Measurements from ENCODE around the gene PEX26.
A peak's percentile ranks its signal among the peaks of the same experiment; 100 is the strongest.

PEX26 gene

GRCh38 chr22:18111759-18112330 is 34.1 kb downstream of the PEX26 start:
- ChIA-PET CTCF (no interaction called here), POLR2A (no interaction called here)
- H3K4me1 ChIP-seq (ENCODE audit: control extremely low read depth in 1 of 4, control insufficient read depth in 4 of 4, insufficient read depth in 4 of 4, low read length in 3 of 4), result peaks cover 7 to 59% (median 46%) of the 10 kb centered on the region in 4 experiments
- no peak overlapping the region for H3K4me3 ChIP-seq (ENCODE audit: control insufficient read depth in 1 of 7, extremely low read depth in 1 of 7, insufficient read depth in 4 of 7, low read depth in 2 of 7, low read length in 6 of 7)
- H3K9me3 ChIP-seq (ENCODE audit: control extremely low read depth in 1 of 5, control insufficient read depth in 4 of 5, insufficient read depth in 2 of 5, low read depth in 1 of 5, low read length in 4 of 5), result peaks cover 0 to 6% (median 2%) of the 10 kb centered on the region in 5 experiments
- H3K27ac ChIP-seq (ENCODE audit: insufficient read depth in 1 of 2, low read depth in 1 of 2, low read length in 2 of 2, poor library complexity in 1 of 2, severe bottlenecking in 2 of 2), result no peak overlapping the region
- no peaks in the 10 kb centered on the region for H3K36me3 ChIP-seq (ENCODE audit: control insufficient read depth in 4 of 4, insufficient read depth in 4 of 4, low read length in 3 of 4)
- WGBS (ENCODE audit: insufficient coverage), result 90% methylated on average over 2 of the region's 12 CpGs
- H3K27me3 ChIP-seq (replicated peaks in 2 of 5; ENCODE audit: control insufficient read depth in 4 of 5, insufficient read depth in 5 of 5, low read length in 4 of 5), result peaks cover 2 to 41% (median 14%) of the 10 kb centered on the region in 5 experiments
- DNase-seq, result no peak

- H3K27me3 ChIP-seq (replicated peaks in 2 of 5; ENCODE audit: control insufficient read depth in 4 of 5, insufficient read depth in 5 of 5, low read length in 4 of 5), result peaks cover 2 to 40% (median 14%) of the 10 kb centered on the region in 5 experiments
- H3K4me3 ChIP-seq (ENCODE audit: control insufficient read depth in 1 of 7, extremely low read depth in 1 of 7, insufficient read depth in 4 of 7, low read depth in 2 of 7, low read length in 6 of 7), result no peak overlapping the region
- 100% methylated on average over 2 of the region's 6 CpGs for WGBS (ENCODE audit: insufficient coverage)
- peaks cover 0 to 3% (median 0%) of the 10 kb centered on the region in 5 experiments for H3K9me3 ChIP-seq (ENCODE audit: control extremely low read depth in 1 of 5, control insufficient read depth in 4 of 5, insufficient read depth in 2 of 5, low read depth in 1 of 5, low read length in 4 of 5)
- H3K4me1 ChIP-seq (ENCODE audit: control extremely low read depth in 1 of 4, control insufficient read depth in 4 of 4, insufficient read depth in 4 of 4, low read length in 3 of 4), result peaks cover 7 to 59% (median 46%) of the 10 kb centered on the region in 4 experiments
- POLR2A ChIA-PET, result no interaction called here
- no peaks in the 10 kb centered on the region for H3K36me3 ChIP-seq (ENCODE audit: control insufficient read depth in 4 of 4, insufficient read depth in 4 of 4, low read length in 3 of 4)
- no peak overlapping the region for H3K27ac ChIP-seq (ENCODE audit: insufficient read depth in 1 of 2, low read depth in 1 of 2, low read length in 2 of 2, poor library complexity in 1 of 2, severe bottlenecking in 2 of 2)
- CTCF ChIA-PET, result no interaction called here
- no peak for DNase-seq
Observed at GRCh38 chr22:18112440-18112839, 34.6 kb downstream of the PEX26 start.

- WGBS (ENCODE audit: insufficient coverage), result 12% methylated on average over 11 of the region's 11 CpGs
- Histone ChIP-seq H3K36me3 (ENCODE audit: control insufficient read depth in 4 of 4, insufficient read depth in 4 of 4, low read length in 3 of 4) (no peaks in the 10 kb centered on the region), H3K4me1 (ENCODE audit: control extremely low read depth in 1 of 4, control insufficient read depth in 4 of 4, insufficient read depth in 4 of 4, low read length in 3 of 4) (peaks cover 7 to 59% (median 46%) of the 10 kb centered on the region in 4 experiments), H3K4me3 (ENCODE audit: control insufficient read depth in 1 of 7, extremely low read depth in 1 of 7, insufficient read depth in 4 of 7, low read depth in 2 of 7, low read length in 6 of 7) (peak overlapping the region in 4 of 7 experiments; percentile 4 to 33 (median 25)), H3K27ac (ENCODE audit: insufficient read depth in 1 of 2, low read depth in 1 of 2, low read length in 2 of 2, poor library complexity in 1 of 2, severe bottlenecking in 2 of 2) (no peak overlapping the region), H3K9me3 (ENCODE audit: control extremely low read depth in 1 of 5, control insufficient read depth in 4 of 5, insufficient read depth in 2 of 5, low read depth in 1 of 5, low read length in 4 of 5) (no peaks in the 10 kb centered on the region), H3K27me3 (replicated peaks in 2 of 5; ENCODE audit: control insufficient read depth in 4 of 5, insufficient read depth in 5 of 5, low read length in 4 of 5) (peaks cover 2 to 34% (median 14%) of the 10 kb centered on the region in 5 experiments)
- CTCF ChIA-PET, result interaction anchor here (0.9 to 1.3 kb wide), 2 partner anchors 10 to 18 kb away, joined by 3 read pairs; no protein-coding TSS in a partner anchor
- POLR2A ChIA-PET, result interaction anchor here (0.7 kb wide), 1 partner anchor 51 kb away, joined by 3 read pairs; no protein-coding TSS in a partner anchor
- peak; percentile 51 to 76 (median 74) for DNase-seq
Observed at GRCh38 chr22:18113680-18114394, 36.0 kb downstream of the PEX26 start.

- Histone ChIP-seq H3K4me1 (ENCODE audit: control extremely low read depth in 1 of 4, control insufficient read depth in 4 of 4, insufficient read depth in 4 of 4, low read length in 3 of 4) (peaks cover 7 to 61% (median 52%) of the 10 kb centered on the region in 4 experiments), H3K9me3 (ENCODE audit: control extremely low read depth in 1 of 5, control insufficient read depth in 4 of 5, insufficient read depth in 2 of 5, low read depth in 1 of 5, low read length in 4 of 5) (no peaks in the 10 kb centered on the region), H3K4me3 (ENCODE audit: control insufficient read depth in 1 of 7, extremely low read depth in 1 of 7, insufficient read depth in 4 of 7, low read depth in 2 of 7, low read length in 6 of 7) (peak overlapping the region in 2 of 7 experiments; percentile 4 to 33), H3K27ac (ENCODE audit: insufficient read depth in 1 of 2, low read depth in 1 of 2, low read length in 2 of 2, poor library complexity in 1 of 2, severe bottlenecking in 2 of 2) (no peak overlapping the region), H3K27me3 (replicated peaks in 2 of 5; ENCODE audit: control insufficient read depth in 4 of 5, insufficient read depth in 5 of 5, low read length in 4 of 5) (peaks cover 2 to 30% (median 14%) of the 10 kb centered on the region in 5 experiments), H3K36me3 (ENCODE audit: control insufficient read depth in 4 of 4, insufficient read depth in 4 of 4, low read length in 3 of 4) (no peaks in the 10 kb centered on the region)
- peak in 1 of 3 donors; percentile 8 for DNase-seq
- POLR2A ChIA-PET, result interaction anchor here (0.7 kb wide), 1 partner anchor 51 kb away, joined by 3 read pairs; no protein-coding TSS in a partner anchor
- WGBS (ENCODE audit: insufficient coverage), result 30% methylated on average over 2 of the region's 4 CpGs
- CTCF ChIA-PET, result interaction anchor here (0.8 to 1.3 kb wide), 3 partner anchors 17 to 39 kb away, joined by 3 to 4 read pairs (median 3); partner anchors contain the start of gene PEX26
Observed at GRCh38 chr22:18114495-18114894, 36.7 kb downstream of the PEX26 start.

- CTCF ChIA-PET, result interaction anchor here (0.8 to 1.3 kb wide), 3 partner anchors 37 to 286 kb away, joined by 3 to 4 read pairs (median 3); partner anchors contain the start of gene PEX26
Observed at GRCh38 chr22:18114976-18115652, 37.3 kb downstream of the PEX26 start.

GRCh38 chr22:18115906-18116371 is 38.1 kb downstream of the PEX26 start:
- H3K36me3 ChIP-seq (ENCODE audit: control insufficient read depth in 4 of 4, insufficient read depth in 4 of 4, low read length in 3 of 4), result no peaks in the 10 kb centered on the region
- peaks cover 7 to 55% (median 46%) of the 10 kb centered on the region in 4 experiments for H3K4me1 ChIP-seq (ENCODE audit: control extremely low read depth in 1 of 4, control insufficient read depth in 4 of 4, insufficient read depth in 4 of 4, low read length in 3 of 4)
- H3K27me3 ChIP-seq (replicated peaks in 2 of 5; ENCODE audit: control insufficient read depth in 4 of 5, insufficient read depth in 5 of 5, low read length in 4 of 5), result peaks cover 2 to 17% (median 10%) of the 10 kb centered on the region in 5 experiments
- no peak overlapping the region for H3K4me3 ChIP-seq (ENCODE audit: control insufficient read depth in 1 of 7, extremely low read depth in 1 of 7, insufficient read depth in 4 of 7, low read depth in 2 of 7, low read length in 6 of 7)
- no peaks in the 10 kb centered on the region for H3K9me3 ChIP-seq (ENCODE audit: control extremely low read depth in 1 of 5, control insufficient read depth in 4 of 5, insufficient read depth in 2 of 5, low read depth in 1 of 5, low read length in 4 of 5)
- no peak for DNase-seq
- ChIA-PET CTCF (interaction anchor here (0.5 to 1.3 kb wide), 3 partner anchors 38 to 465 kb away, joined by 3 to 4 read pairs (median 4); partner anchors contain the start of gene PEX26), POLR2A (no interaction called here)
- no peak overlapping the region for H3K27ac ChIP-seq (ENCODE audit: insufficient read depth in 1 of 2, low read depth in 1 of 2, low read length in 2 of 2, poor library complexity in 1 of 2, severe bottlenecking in 2 of 2)
- 85% methylated on average over 5 of the region's 8 CpGs for WGBS (ENCODE audit: insufficient coverage)

More at GRCh38 chr22:18114976-18115652, 37.3 kb downstream of the PEX26 start:
- 96% methylated on average over 15 of the region's 15 CpGs for WGBS (ENCODE audit: insufficient coverage)
- Histone ChIP-seq H3K4me3 (ENCODE audit: control insufficient read depth in 1 of 7, extremely low read depth in 1 of 7, insufficient read depth in 4 of 7, low read depth in 2 of 7, low read length in 6 of 7) (no peak overlapping the region), H3K27ac (ENCODE audit: insufficient read depth in 1 of 2, low read depth in 1 of 2, low read length in 2 of 2, poor library complexity in 1 of 2, severe bottlenecking in 2 of 2) (no peak overlapping the region), H3K36me3 (ENCODE audit: control insufficient read depth in 4 of 4, insufficient read depth in 4 of 4, low read length in 3 of 4) (no peaks in the 10 kb centered on the region), H3K9me3 (ENCODE audit: control extremely low read depth in 1 of 5, control insufficient read depth in 4 of 5, insufficient read depth in 2 of 5, low read depth in 1 of 5, low read length in 4 of 5) (no peaks in the 10 kb centered on the region), H3K27me3 (replicated peaks in 2 of 5; ENCODE audit: control insufficient read depth in 4 of 5, insufficient read depth in 5 of 5, low read length in 4 of 5) (peaks cover 2 to 24% (median 11%) of the 10 kb centered on the region in 5 experiments), H3K4me1 (ENCODE audit: control extremely low read depth in 1 of 4, control insufficient read depth in 4 of 4, insufficient read depth in 4 of 4, low read length in 3 of 4) (peaks cover 7 to 62% (median 53%) of the 10 kb centered on the region in 4 experiments)
- POLR2A ChIA-PET, result no interaction called here
- no peak for DNase-seq
